NCI-H226 (cell line): ENCODE measurements around the gene BLOC1S4.
"Not testable (repeated sequence)": the region's sequence is repeated elsewhere in the genome, so short reads cannot be mapped to it uniquely, and the experiment has no call there.

Source experiments
- DNase-seq: peaks from one replicate; pipeline ENCODE4 v3.0.0-alpha.2; 2015

BLOC1S4 gene

DNA sequence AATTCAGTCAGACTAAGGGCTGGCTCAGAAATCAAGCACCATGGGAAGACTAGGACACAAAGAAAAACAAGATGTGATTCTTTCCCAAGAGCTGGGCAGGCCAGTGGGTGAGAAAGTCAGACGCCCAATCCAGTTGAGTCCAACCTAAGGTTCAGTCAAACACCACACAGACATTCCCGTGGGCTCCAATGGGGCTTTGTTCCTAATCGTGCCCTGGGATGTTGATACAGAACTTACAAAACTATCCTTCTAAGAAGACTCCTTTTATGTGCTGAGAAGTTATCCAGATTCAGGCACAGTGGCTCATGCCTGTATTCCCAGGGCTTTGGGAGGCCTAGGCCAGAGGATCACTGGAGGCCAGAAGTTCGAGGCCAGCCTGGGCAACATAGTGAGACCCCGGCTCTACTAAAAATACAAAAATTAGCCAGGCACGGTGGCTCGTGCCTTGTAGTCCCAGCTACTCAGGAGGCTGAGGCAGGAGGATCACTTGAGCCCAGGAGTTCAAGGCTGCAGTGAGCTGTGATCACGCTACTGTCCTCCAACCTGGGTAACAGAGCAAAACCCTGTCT, 3.7 kb downstream of the BLOC1S4 start:
- DNase-seq, result no peak

DNA sequence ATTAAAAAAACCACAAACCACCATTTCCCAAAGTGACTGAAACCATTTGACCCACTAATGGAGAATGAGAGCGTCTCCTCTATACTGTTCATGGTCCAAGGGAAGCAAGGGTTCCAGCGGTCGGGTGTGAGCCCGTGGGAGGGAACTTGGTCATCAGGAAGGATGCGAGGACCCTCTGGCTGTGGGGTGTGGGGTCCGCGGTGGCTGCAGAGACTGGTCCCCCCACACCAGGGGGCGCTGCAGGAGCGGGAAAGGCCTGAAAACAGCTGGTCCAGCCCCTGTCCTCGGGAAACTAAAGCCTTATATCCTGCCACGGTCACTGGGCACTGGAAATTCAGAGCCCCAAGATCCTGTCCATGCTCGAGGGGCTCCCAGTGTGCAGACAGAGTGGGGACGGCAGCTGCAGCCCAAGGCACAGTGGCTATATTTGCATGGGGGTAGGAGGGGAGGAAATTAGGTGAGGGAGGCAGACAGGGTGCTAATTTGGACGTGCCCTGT, 4.3 kb downstream of the BLOC1S4 start:
- peak; percentile 22 for DNase-seq

- no peak for DNase-seq
Observed at GRCh38 chr4:6721121-6721520, 5.1 kb downstream of the BLOC1S4 start.

DNA sequence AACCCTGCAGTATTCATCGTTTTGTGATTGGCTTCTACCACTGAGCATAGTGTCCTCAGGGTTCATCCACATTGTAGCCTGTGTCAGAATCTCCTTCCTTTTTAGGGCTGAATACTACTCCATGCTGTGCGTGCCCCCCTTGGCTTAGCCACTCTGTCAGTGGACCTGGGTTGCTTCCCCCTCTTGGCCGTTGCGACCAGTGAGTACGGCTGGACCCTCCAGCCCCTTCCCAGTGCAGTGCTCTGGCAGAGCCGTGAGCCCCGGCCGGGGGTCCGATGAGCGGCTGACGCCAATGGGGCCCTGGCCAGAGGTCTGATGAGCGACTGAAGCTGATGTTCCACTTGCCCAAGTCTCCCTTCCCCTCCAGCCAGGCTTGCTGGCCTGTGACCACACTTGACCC, 6.9 kb downstream of the BLOC1S4 start:
- DNase-seq, result no peak

DNA sequence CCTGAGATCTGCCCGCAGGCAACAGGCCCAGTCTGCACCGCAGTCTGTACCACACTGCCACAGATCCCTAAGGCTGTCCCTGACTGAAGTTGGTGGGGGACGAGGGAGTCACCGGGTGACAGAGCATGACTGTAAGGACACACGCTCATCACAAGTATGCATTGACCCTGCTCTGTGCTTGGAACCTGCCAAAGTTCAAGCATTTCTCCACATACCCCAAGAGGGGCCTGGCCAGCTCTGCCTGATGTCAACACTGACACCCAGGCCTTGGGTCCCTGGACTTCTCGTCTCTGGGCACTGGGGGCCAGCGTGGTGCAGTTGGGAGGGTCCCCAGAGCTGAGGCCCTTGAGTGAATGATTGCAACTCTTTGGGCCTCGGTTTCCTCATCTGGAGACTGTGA, 7.9 kb downstream of the BLOC1S4 start:
- DNase-seq, result no peak

GRCh38 chr4:6724421-6725111, 8.6 kb downstream of the BLOC1S4 start:
- DNase-seq, result no peak

DNA sequence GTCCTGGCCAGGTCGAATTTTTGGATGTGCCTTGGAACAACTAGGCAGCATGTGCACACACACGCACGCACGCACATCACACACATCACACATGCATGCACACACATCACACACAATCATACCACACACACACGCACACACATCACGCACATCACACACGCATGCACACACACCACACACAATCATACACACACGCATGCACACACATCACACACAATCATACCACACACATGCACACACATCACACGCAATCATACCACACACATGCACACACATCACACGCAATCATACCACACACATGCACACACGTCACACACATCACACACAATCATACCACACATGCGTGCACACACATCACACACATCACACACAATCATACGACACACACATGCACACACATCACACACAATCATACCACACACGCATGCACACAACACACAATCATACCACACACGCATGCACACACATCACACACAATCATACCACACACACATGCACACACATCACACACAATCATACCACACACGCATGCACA, 9.5 kb downstream of the BLOC1S4 start:
- DNase-seq, result not testable (repeated sequence)

DNA sequence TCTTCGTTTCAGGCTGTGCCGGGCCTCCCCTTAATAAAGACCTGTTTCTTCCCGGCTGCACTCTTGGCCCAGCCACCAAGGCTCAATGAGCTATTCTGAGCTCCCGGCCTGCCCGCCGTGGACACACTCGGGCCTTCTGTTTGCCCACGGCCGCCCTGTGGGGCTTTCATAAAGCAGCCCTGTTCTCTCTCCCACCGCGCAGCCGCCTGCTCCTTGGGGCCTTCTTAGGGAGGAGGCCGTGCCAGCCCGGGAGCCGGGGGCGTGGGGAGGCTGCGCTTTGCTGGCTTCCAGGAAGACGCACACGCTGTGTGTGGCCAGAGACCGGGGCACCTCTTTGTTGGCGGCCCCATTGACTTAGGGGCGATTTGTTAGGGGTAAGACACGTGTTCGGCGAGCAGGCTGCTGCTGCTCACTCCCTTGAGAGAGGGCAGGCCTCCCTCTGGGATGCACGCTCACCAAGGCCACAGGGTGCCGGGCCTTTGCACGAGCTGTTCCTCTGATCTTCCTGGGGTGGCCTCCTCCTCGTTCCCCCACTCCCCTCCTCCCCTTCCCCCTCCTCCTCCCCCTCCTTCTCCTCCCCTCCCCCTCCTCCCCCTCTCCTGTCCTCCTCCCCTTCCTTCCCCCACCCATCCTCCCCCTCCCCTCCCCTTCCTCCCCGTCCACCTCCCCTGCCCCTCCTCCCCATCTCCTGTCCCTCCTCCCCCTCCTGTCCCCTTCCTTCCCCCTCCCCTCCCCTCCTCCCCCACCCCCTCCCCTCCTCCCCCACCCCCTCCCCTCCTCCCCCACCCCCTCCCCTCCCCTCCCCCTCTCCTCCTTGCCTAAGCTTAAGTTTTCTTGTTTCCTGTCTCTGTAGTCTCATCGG, 11.3 kb downstream of the BLOC1S4 start:
- DNase-seq, result no peak

DNA sequence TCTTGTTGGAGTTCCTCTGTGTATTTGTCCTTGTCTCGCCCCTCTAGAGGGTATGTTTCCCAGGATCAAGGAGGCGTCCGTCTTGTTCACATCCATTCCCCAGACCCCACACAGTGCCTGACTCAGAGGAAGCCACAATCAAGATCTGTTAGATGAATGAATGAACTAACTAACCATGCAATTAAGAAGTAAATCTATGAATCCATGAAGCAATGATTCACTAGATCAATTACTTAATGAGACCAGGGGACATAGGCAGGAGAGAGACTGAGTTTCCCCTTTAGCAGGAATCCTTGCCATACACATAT, 11.9 kb downstream of the BLOC1S4 start:
- DNase-seq, result no peak

- no peak for DNase-seq
Observed at GRCh38 chr4:6728320-6729029, 12.5 kb downstream of the BLOC1S4 start.

DNA sequence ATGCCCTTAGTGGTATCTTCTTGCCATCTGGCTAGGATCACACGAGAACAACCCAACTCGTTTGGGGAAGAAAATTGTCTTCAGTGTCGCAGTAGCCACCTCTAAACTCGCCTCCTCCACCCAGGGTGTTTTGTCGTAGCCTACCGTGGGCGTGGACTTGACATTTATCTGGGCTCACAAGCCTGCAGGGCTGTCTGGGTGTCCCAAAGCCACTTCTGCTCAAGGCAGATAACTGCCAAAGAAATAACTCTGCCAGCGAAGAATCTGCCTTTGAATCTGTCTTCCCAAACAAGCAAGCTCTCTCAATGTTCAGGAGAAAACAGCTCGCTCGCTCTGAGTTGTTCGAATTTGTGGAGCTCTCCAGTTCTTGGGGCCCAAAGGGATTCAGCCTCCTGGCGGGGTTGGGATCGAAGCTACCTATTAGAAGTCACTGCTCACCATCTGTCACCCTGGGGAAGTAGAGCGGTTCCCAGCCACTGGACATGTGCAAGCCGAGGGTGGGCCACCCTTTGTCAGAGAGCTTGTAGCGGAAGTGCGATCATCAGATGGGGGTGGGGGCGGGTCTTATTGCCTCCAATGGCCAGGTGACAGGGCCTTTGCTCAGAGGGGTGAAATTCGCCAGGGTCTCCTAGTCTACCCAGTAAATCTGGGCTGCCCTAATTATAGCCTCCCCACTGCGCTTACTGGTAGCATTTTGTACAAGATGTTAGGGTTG, 14.8 kb downstream of the BLOC1S4 start:
- DNase-seq, result no peak

- DNase-seq, result no peak
Observed at GRCh38 chr4:6731318-6731675, 15.3 kb downstream of the BLOC1S4 start.

GRCh38 chr4:6731780-6732179, 15.8 kb downstream of the BLOC1S4 start:
- DNase-seq, result no peak

DNA sequence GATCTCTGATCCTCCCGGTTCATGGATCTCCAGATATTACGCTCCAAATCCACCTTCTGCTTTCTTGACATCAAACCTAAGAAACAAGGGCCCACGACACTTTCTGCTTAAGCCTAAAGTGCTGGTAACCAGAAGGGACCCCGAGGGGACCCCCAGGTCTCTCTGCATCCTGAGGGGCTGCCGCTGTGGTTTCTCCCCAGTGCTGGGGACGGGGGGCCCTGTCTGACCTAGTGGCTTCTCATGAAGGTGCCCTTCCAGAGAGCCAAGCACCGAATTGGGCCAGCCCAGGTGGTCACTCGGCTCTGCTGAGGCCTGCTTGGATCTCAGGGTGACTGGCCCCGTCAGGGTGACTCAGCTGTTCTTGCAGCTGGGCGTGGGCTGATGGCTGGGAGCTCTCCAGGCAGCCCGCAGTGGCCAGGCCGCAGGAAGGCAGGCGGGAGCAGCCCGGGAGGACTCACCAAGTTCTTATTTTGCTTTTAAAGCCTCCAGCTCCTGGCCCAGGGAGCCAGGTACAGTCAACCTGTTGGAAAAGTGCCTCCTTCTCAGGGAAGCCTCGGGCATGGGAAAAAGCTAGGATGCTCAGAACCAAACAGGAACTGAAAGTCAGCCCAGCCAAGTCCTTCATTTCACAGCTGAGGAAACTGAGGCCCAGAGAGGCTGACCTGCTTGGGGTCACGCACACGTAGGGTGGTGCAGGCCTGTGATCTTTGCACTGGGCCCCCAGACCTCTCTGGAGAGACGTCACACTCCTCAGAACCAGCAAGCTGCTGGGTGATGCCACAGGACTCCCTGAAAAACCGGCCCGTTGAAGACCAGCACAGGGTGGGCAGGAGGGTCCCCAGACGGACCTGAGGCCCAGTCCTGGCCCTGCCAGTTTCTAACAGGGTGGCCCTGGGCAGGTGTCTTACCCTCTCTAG, 16.7 kb downstream of the BLOC1S4 start:
- peak; percentile 66 for DNase-seq

DNA sequence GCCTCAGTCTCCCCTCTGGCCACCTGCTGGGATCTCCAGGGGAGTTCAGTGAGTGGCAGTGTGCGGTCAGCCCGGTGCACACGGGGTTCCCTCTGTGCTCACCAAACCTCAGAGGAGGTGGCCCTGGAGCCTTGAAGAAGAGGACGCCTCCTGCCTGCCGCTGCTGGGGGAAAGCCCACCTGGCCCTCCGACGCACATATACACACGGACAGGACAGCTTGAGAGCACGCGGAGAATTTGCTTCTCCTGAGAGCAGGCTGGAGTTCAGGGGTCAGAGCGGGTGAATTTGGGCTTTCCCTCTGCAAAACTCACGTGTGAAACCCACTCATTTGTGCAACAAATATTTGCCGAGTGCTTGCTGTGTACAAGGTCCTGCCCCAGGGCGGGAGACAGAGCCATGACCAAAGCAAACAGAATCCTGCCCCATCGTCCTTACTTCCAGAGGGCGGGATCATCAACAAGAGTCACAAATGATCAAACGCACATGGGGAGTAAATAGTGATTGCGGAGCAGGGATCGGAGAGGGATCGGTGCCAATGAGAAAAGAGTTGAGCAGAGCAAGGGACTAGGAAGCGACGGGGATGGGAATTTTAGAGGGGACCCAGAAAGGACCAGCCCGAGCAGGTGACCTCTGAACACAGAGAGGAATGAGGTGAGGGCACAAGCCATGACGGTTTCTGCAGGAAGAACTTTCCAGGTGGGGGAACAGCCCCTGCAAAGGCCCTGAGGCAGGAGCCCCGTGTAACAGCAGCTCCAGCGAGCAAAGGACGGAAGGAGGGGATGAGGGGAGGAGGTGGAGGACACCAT, 17.6 kb downstream of the BLOC1S4 start:
- no peak for DNase-seq

- DNase-seq, result no peak
Observed at GRCh38 chr4:6734165-6734786, 18.3 kb downstream of the BLOC1S4 start.

- no peak for DNase-seq
Observed at GRCh38 chr4:6739920-6740319, 23.9 kb downstream of the BLOC1S4 start.

DNA sequence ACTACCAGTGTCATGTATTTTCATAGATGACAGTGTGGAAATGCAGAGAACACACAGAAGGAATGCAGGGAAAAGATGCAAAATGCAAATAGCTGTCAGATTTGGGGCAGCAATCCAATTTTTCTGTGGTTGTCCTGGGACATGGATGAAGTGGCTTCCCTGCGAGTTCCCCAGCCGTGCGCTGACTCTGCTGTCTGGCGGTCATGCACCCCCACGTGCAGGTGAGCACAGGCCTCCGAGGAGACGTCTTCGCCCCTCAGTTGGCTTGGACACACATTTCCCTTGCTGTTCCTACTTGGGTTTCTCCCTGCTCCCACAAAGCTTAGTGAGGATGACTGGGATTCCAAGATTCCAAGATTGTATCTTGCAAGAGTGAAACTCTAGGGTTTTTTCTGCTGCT, 24.4 kb downstream of the BLOC1S4 start:
- DNase-seq, result no peak

GRCh38 chr4:6742507-6742906, 26.5 kb downstream of the BLOC1S4 start:
- no peak for DNase-seq

DNA sequence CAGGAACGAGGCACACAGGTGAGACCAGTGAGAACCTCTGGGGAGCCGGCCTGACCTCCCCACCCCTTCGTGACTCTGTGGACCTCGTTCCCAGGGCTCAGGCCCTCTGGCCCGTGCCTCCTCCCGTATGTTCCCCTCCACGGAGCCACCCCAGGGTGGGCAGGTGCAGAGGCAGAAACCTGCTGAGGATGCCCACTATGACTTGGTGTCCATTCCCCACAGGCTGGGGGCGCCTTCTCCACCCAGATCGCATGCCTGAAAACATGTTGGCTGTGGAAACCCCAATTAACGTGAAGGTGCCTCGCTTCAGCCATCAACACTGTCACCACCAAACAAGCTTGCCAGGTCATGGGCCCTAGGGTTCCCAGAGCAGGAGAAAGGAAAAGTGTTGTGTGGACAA, 27.0 kb downstream of the BLOC1S4 start:
- DNase-seq, result no peak
